Psoas muscle (tissue), 8 donors: ENCODE results near the gene BARHL1. TPM values are rescaled to one million over a fixed set of nuclear protein-coding genes. Genes with fewer than 3 reads are reported as not detected.

ENCODE experiments used
- ATAC-seq, 4 donors: fragments of 200-7000 bp; cut with Tn5 transposase; one replicate each; pipeline ENCODE4 v1.9.1; 2020; ENCODE audit warnings: moderate library complexity in 3 of 4, mild to moderate bottlenecking in 2 of 4
- DNase-seq, 2 donors: peaks; one replicate each; pipeline ENCODE4 v3.0.0-alpha.2; 2020
- H3K27ac ChIP-seq: fragments of 200-600 bp; one replicate; pipeline ENCODE4 v1.8.0; 2022
- H3K27me3 ChIP-seq, 3 donors: fragments of 200-600 bp in 1 of 3; one replicate each; pipeline versions ENCODE4 v1.6.1 to v1.8.0; 2013 to 2022; ENCODE audit warnings: low read length in 2 of 3, mild to moderate bottlenecking in 2 of 3, moderate library complexity in 1 of 3; ENCODE audit not compliant: insufficient read depth in 3 of 3
- H3K36me3 ChIP-seq, 2 donors: fragments of 200-600 bp in 1 of 2; one replicate each; pipeline versions ENCODE4 v1.6.1 to v1.8.0; 2013 to 2022; ENCODE audit warnings: low read depth in 1 of 2, mild to moderate bottlenecking in 1 of 2, moderate library complexity in 1 of 2; ENCODE audit not compliant: insufficient read depth in 1 of 2
- H3K4me1 ChIP-seq: fragments of 200-600 bp; one replicate; pipeline ENCODE4 v1.8.0; 2022
- H3K4me3 ChIP-seq: fragments of 200-600 bp; one replicate; pipeline ENCODE4 v1.8.0; 2022; ENCODE audit warnings: mild to moderate bottlenecking
- H3K9me3 ChIP-seq: fragments of 200-600 bp; one replicate; pipeline ENCODE4 v1.8.0; 2022
- CTCF ChIP-seq: fragments of 200-600 bp; IDR thresholded peaks from one replicate; pipeline ENCODE4 v1.8.0; 2022; ENCODE audit warnings: antibody characterized with exemption
- WGBS, 3 donors: extraction: QIAGEN DNeasy Blood & Tissue Kit; methylation state at CpG; one replicate each; pipeline versions ENCODE4 v1.1.6 to v1.1.7; 2013; 5-methylcytosine and 5-hydroxymethylcytosine counted together
- intact Hi-C, 2 donors: fragments of 100-400 bp; cut with DNase I; formaldehyde crosslinking; loops; one replicate each; pipeline versions ENCODE4 v1.11.0 to v1.14.2; 2022
- polyA plus RNA-seq, 3 donors: library from polyadenylated mRNA; stranded (reverse); fragments of 200-250 nt; gene quantifications; one replicate each; pipeline ENCODE4 v1.2.3, GENCODE V29; 2013
- total RNA-seq, 4 donors: library from RNA; stranded (reverse); fragmentation: NEBNext Ultra II Directional in 2 of 4; extraction: Animal tissue kit (Norgen Biotek cat#: 25700) in 2 of 4; gene quantifications; one replicate each; pipeline versions ENCODE4 v1.2.1 to v1.2.4, GENCODE V29; 2021 to 2023
- donor health status: healthy with polysubstance abuse.
- donor health status: DM: no; HTN: no; CAD: no; lungs with moderate emphysema.
- donor health status: Bipolar disorder and iron deficiency.
- donor health status: healthy.
- donor health status: DM: yes; HTN: yes; CAD: no.
- donor health status: DM: no; HTN: no; CAD: no.
- donor health status: DM: no; HTN: no; CAD: no.
- donor health status: DM: yes; HTN: yes; CAD: no.

BARHL1 gene
- total and polyA plus RNA-seq, 7 donors, result not detected

- 78 to 89% (median 84%) methylated on average over 11 of the region's 11 CpGs for WGBS, 3 donors
- TF ChIP-seq CTCF, result no peak
- H3K4me1 ChIP-seq, result no peaks in the 10 kb centered on the region
- no peak overlapping the region for H3K27ac ChIP-seq
- H3K27me3 ChIP-seq, result no peaks in the 10 kb centered on the region
- H3K9me3 ChIP-seq, result no peaks in the 10 kb centered on the region
- ATAC-seq (no peak), DNase-seq (no peak)
- H3K36me3 ChIP-seq, result peaks cover 0 to 87% of the 10 kb centered on the region in 2 donors
- intact Hi-C loops, result no loop called here
- H3K4me3 ChIP-seq, result no peak overlapping the region
Observed at GRCh38 chr9:132627594-132627993, 45.2 kb downstream of the BARHL1 start.

- WGBS, 3 donors, result 92 to 96% (median 94%) methylated on average over 8 of the region's 8 CpGs
- no peaks in the 10 kb centered on the region for H3K9me3 ChIP-seq
- ATAC-seq (no peak), DNase-seq (no peak)
- H3K27me3 ChIP-seq, result no peaks in the 10 kb centered on the region
- no peaks in the 10 kb centered on the region for H3K4me1 ChIP-seq
- TF ChIP-seq CTCF, result no peak
- no peak overlapping the region for H3K27ac ChIP-seq
- peaks cover 0 to 75% of the 10 kb centered on the region in 2 donors for H3K36me3 ChIP-seq
- H3K4me3 ChIP-seq, result no peak overlapping the region
- intact Hi-C loops, result no loop called here
Observed at GRCh38 chr9:132628746-132629145, 46.3 kb downstream of the BARHL1 start.

GRCh38 chr9:132630116-132630515 lies 47.7 kb downstream of the BARHL1 start:
- Histone ChIP-seq H3K27me3 (no peaks in the 10 kb centered on the region), H3K36me3 (peaks cover 0 to 63% of the 10 kb centered on the region in 2 donors), H3K4me3 (no peak overlapping the region), H3K4me1 (no peaks in the 10 kb centered on the region), H3K9me3 (no peaks in the 10 kb centered on the region), H3K27ac (no peak overlapping the region)
- intact Hi-C loops, result no loop called here
- ATAC-seq, result no peak
- WGBS, 3 donors, result 87 to 91% (median 90%) methylated on average over 9 of the region's 9 CpGs
- no peak for DNase-seq
- TF ChIP-seq CTCF, result no peak

GRCh38 chr9:132630811-132631210 lies 48.4 kb downstream of the BARHL1 start:
- WGBS, 3 donors, result 88 to 95% (median 91%) methylated on average over 3 of the region's 3 CpGs
- H3K27me3 ChIP-seq, result no peaks in the 10 kb centered on the region
- peaks cover 0 to 56% of the 10 kb centered on the region in 2 donors for H3K36me3 ChIP-seq
- intact Hi-C loops, result no loop called here
- no peak for TF ChIP-seq CTCF
- H3K27ac ChIP-seq, result no peak overlapping the region
- H3K4me1 ChIP-seq, result no peaks in the 10 kb centered on the region
- no peak overlapping the region for H3K4me3 ChIP-seq
- no peak for DNase-seq
- ATAC-seq, result no peak
- H3K9me3 ChIP-seq, result no peaks in the 10 kb centered on the region

GRCh38 chr9:132631280-132631679 lies 48.9 kb downstream of the BARHL1 start:
- no peak for ATAC-seq

More at GRCh38 chr9:132631280-132631679, 48.9 kb downstream of the BARHL1 start:
- Histone ChIP-seq H3K4me1 (no peaks in the 10 kb centered on the region), H3K27me3 (no peaks in the 10 kb centered on the region), H3K36me3 (peaks cover 0 to 56% of the 10 kb centered on the region in 2 donors), H3K27ac (no peak overlapping the region), H3K9me3 (no peaks in the 10 kb centered on the region), H3K4me3 (no peak overlapping the region)
- WGBS, 3 donors, result 90 to 92% (median 91%) methylated on average over 5 of the region's 5 CpGs
- intact Hi-C loops, result no loop called here
- no peak for TF ChIP-seq CTCF
- DNase-seq, result no peak
